GM12874 (cell line): ENCODE data around the gene ZNF215.

Source experiments
- TF ChIP-seq, protein P1 (sequence below): IDR thresholded peaks from 2 replicates; pipeline ENCODE4 v1.5.1; 2011; ENCODE audit warnings: low read depth, mild to moderate bottlenecking, control low read depth, low read length, moderate library complexity; ENCODE audit not compliant: insufficient read depth

ZNF215 gene

DNA sequence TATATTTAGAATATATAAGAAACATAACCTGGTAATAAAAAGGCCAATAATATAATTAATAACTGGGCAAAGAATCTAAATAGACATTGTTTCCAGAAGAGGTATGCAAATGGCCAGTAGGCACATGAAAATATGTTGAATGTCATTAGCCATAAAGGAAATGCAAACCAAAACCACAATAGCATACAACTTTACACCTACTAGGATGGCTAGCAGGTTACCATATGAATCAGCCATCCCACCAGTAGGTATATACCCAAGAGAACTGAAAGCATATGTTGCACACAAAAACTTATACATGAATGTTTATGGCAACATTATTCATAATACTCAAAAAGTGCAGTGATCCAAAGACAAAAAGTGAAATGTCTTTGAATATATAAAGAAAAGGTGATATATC, 31.2 kb upstream of the ZNF215 start:
- TF ChIP-seq, protein P1, sequence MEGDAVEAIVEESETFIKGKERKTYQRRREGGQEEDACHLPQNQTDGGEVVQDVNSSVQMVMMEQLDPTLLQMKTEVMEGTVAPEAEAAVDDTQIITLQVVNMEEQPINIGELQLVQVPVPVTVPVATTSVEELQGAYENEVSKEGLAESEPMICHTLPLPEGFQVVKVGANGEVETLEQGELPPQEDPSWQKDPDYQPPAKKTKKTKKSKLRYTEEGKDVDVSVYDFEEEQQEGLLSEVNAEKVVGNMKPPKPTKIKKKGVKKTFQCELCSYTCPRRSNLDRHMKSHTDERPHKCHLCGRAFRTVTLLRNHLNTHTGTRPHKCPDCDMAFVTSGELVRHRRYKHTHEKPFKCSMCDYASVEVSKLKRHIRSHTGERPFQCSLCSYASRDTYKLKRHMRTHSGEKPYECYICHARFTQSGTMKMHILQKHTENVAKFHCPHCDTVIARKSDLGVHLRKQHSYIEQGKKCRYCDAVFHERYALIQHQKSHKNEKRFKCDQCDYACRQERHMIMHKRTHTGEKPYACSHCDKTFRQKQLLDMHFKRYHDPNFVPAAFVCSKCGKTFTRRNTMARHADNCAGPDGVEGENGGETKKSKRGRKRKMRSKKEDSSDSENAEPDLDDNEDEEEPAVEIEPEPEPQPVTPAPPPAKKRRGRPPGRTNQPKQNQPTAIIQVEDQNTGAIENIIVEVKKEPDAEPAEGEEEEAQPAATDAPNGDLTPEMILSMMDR = no peak

DNA sequence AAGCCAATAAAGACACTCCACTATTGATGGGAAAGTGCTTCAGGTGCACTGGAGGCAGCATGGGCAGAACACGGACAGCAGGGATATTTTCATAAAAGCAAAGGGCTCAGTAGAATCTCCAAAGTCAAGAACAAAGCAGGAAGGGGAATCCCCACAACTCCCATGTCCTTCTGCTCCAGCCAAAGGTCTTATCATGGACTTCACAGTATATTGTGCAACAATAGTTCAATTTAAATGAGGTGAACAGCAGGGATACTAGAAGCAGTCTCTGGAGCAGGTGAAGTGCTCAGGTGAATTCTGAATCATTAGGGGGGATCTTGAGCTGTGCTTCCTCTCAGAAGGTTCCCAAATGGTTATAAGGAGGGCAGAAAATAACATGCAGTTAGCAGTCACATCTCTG, 27.3 kb upstream of the ZNF215 start:
- TF ChIP-seq, protein P1 = no peak

DNA sequence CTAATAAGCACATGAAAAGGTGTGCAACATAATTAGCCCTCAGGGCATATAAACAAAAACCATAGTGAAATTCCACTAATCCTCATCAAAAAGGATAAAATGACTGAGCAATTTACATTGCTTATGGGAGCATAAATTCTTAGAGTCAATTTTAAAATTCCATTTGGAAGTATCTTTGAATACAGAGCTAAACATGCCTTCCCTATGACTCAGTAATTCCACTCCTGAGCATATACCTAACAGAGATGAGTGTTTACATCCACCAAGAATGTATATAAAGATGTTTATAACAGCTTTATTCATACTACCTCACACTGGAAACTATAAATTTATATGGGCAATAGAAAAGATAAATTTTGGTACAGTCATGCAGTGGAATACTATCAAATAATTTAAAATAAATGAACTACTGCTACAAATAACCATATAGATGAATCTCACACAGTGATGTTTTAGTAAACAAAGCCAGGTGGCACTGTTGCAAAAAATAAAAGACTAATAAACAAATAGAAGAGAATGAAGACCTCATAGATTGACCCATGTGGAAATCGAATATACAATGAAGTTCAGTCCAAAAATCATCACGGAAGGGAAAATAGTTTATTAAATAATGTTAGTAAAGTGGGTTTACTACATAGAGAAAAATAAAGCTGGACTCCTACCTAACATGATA, 25.8 kb upstream of the ZNF215 start:
- TF ChIP-seq, protein P1 = no peak

DNA sequence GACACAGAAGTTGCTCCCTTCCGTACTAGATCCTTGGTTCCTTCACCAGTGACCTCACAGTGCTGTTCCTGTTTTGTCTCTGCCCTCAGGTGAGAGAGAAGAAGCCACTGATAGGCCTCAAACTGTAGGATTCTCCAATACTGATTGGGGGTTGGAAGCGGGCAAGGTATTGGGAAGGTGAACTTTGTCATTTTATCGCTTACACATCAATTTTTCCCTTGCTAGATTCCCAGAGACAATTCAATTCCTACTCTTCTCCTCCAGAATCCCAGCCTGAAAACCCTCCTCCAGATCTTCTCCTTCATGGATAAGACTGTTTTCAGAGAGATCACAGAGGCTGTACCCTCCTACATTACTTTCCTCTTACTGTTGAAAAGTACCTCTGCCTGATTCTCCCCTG, 14.8 kb upstream of the ZNF215 start:
- TF ChIP-seq, protein P1 = no peak

DNA sequence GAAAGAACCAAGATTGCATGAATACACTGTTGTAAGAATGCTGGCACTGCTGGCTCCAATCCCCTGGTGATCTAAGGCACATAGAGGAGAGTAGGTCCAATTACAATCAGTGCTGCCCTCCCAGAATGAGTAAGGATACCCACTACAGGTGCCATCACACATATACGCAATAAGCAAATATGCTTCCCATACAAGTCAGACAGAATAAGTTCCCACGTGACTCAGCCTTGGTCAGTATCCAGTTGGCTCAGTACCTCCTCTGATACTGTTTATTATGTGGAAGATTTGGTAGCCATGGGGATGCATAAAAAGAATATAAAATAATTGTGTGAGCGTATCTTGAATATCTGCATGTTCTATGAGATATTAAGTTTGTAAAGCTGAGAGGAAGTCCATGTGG, 14.3 kb upstream of the ZNF215 start:
- TF ChIP-seq, protein P1 = no peak

DNA sequence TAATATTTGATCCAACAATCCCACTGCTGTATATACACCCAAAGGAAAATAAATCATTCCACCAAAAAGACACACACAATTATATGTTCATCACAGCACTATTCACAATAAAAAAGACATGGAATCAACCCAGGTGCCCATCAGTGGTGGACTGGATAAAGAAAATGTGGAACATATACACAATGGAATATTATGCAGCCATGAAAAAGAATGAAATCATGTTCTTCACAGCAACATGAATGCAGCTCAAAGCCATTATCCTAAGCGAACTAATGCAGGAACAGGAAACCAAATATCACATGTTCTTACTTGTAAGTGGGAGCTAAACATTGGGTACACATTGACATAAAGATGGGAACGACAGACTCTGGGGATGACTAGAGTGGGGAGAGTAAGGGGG, 6.5 kb upstream of the ZNF215 start:
- TF ChIP-seq, protein P1 = no peak

DNA sequence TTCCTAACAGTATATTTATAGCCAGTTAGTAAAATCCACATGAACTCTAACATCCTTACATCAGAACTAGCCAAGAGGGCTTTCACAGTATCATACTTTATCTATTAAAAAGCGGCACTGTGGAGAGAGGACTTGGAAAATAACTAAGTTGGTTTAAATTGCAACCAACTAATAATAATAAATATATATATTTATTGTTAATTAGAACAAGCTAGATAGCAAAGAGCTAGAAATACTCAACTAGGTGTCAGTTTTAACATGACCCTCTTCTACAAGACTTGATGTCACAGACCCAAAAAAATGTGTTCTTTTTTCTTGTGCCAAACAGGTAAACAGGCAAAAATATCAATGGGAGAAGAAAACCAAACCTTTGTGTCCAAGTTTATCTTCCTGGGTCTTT, 5.5 kb upstream of the ZNF215 start, which contains the start of gene OR2D3:
TSS of gene OR2D3 (plus strand) at position 301 of the 400 bp plus-strand sequence. CDS start at position 301, 0 bp downstream.
- TF ChIP-seq, protein P1 = no peak
